AG09319 (cell line): Measurements from ENCODE around the gene SERPINB6.
"Not testable (repeated sequence)": the region's sequence is repeated elsewhere in the genome, so short reads cannot be mapped to it uniquely, and the experiment has no call there.

Experiments used
- DNase-seq: peaks from one replicate; pipeline ENCODE4 v3.0.0-alpha.2; 2010; ENCODE audit warnings: low read depth; ENCODE audit errors: extremely low read depth
- CTCF ChIP-seq: IDR thresholded peaks from 2 replicates; pipeline ENCODE4 v1.5.1; 2011; ENCODE audit warnings: low read depth, mild to moderate bottlenecking, inconsistent platforms, low read length, moderate library complexity

The SERPINB6 gene

GRCh38 chr6:2916158-2916925 lies 55.0 kb downstream of the SERPINB6 start:
- TF ChIP-seq CTCF, result no peak
- DNase-seq, result no peak

GRCh38 chr6:2915150-2915549 lies 56.2 kb downstream of the SERPINB6 start:
- no peak for TF ChIP-seq CTCF
- DNase-seq, result no peak

- no peak for TF ChIP-seq CTCF
- DNase-seq, result no peak
Observed at GRCh38 chr6:2914318-2914660, 57.1 kb downstream of the SERPINB6 start.

GRCh38 chr6:2913621-2914317 lies 57.6 kb downstream of the SERPINB6 start:
- DNase-seq, result no peak
- no peak for TF ChIP-seq CTCF

- DNase-seq, result no peak
- no peak for TF ChIP-seq CTCF
Observed at GRCh38 chr6:2911171-2911570, 60.2 kb downstream of the SERPINB6 start.

- TF ChIP-seq CTCF, result no peak
- no peak for DNase-seq
Observed at GRCh38 chr6:2909718-2910117, 61.6 kb downstream of the SERPINB6 start.

GRCh38 chr6:2909051-2909606 lies 62.2 kb downstream of the SERPINB6 start:
- not testable (repeated sequence) for DNase-seq

GRCh38 chr6:2908516-2908915 lies 62.9 kb downstream of the SERPINB6 start:
- not testable (repeated sequence) for DNase-seq

GRCh38 chr6:2903411-2904185 lies 67.8 kb downstream of the SERPINB6 start:
- DNase-seq, result not testable (repeated sequence)

GRCh38 chr6:2901645-2902502 lies 69.5 kb downstream of the SERPINB6 start:
- DNase-seq, result not testable (repeated sequence)
